SIG-M5 treated with dmso at 0.1 percent for 504 hours (cell line): ENCODE measurements around the gene IQGAP2.
"Not testable (repeated sequence)": the region's sequence is repeated elsewhere in the genome, so short reads cannot be mapped to it uniquely, and the experiment has no call there.

Source experiments
- DNase-seq: peaks from one replicate; lab custom pipeline; 2025; ENCODE audit not compliant: unreplicated experiment; lab: John Stamatoyannopoulos, UW

The IQGAP2 gene

GRCh38 chr5:76642390-76643040 is 239.4 kb downstream of the IQGAP2 start:
- no peak for DNase-seq

DNA sequence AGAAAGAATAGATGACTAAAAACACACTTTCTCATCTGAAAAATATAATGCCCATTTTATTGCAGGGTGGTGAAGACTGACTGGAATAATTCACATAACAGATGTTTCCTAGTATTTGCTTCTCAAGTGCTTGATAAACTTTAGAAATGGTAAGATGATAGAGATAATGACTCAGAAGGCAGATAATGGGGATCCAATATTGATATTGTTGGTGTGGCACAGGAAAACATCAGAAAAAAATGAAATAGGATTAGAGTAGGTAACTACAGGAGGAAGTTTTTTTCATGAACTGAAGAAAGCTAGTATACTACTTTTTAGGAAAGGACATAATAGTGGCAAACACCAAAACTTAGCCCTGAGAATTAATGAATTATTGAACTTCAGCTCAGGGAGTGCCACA is 240.3 kb downstream of the IQGAP2 start:
- no peak for DNase-seq

DNA sequence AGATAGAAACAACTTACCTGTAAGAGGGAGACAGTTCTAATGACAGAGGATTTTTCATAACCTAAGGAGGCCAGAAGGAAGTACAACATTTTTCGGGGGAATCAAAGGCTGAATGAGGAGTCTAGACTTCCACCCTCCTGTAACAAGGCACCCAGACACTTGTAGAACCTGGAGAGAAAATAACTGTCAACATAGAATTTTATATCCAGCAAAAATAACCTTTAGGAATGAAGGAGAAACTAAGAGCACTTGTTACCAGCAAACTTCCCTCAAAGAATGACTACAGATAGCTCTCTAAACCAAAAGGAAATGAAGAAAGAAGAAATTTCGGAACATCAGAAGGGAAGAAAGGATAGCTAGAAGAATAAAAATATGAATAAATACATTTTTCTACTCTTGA is 246.1 kb downstream of the IQGAP2 start:
- DNase-seq, result no peak

GRCh38 chr5:76652809-76653414 is 249.8 kb downstream of the IQGAP2 start:
- DNase-seq, result no peak

GRCh38 chr5:76657091-76657490 is 254.0 kb downstream of the IQGAP2 start:
- DNase-seq, result no peak

- DNase-seq, result no peak
Observed at GRCh38 chr5:76657683-76658311, 254.7 kb downstream of the IQGAP2 start.

- DNase-seq, result no peak
Observed at GRCh38 chr5:76660360-76660759, 257.3 kb downstream of the IQGAP2 start.

DNA sequence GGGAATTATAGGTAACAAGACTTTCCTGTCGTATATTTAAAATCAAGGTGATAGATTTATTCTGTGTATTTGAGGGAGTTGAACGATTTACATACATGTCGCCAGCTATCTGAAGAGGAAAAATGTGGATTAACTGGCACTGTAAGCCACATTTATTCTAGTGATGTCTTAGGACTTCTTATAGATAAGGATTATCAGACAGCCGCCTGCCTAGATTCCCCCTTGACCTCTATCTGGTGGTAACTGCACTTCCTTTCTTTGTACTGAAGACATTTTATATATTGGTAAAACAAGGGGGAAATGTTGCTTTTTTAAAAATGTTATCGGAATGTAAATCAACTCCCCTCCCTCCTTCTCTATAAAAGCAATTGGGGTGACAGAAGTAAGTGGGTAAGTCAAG is 259.4 kb downstream of the IQGAP2 start:
- no peak for DNase-seq

DNA sequence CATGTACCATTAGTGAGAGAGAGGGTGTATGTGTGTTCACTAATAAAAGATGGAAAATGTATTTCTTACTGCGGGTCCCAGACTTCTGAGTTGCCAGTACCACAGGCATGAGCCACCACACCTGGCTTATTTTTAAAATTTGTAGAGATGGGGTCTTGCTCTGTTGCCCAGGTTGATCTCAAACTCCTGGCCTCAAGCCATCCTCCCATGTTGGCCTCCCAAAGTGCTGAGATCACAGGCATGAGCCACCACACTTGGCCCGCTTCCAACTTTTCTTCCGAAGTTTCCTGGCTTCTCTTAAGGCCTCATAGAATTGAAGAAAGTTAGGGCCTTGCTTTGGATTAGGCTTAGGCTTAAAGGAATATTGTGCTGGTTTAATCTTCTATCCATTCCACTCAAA is 260.5 kb downstream of the IQGAP2 start:
- DNase-seq, result no peak

- DNase-seq, result no peak
Observed at GRCh38 chr5:76664079-76664478, 261.0 kb downstream of the IQGAP2 start.

- DNase-seq, result no peak
Observed at GRCh38 chr5:76667495-76667894, 264.4 kb downstream of the IQGAP2 start.

DNA sequence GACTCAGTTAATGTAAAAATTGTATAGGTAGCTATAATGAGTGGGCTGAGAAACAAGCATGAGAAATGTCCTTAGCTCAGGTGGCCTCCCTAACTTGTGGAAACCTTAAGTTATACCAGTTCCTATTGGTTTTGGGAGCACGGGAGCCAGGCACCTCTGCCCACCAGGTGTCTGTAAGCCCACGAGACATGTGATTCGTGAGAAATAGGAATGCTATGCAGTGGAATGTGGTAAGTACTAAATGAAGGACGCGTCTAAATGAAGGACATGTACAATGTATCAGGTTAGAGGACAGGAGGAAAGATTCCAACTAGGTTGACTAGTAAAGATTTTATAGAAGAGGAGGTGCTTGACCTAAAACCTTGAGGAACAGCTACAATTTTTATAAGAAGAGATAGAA is 266.2 kb downstream of the IQGAP2 start:
- DNase-seq, result no peak

DNA sequence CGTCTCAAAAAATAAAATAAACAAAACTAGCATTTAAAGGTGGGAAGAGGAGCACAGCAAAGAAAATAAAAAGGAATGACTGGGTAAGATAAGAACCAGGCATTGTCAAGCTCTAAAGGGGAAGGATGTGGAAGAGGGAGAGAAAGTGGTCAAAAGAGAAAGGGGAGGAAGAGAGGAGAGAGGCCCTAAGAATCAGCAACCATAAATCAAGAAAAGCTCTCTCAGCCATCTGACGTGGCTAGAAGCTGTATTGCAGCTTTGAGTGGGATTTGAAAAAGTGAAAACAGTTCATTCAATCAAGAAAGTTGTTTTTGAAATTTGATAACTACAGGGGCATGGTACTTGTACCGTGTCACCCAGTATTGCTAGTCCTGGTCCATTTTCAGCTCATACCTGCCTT is 267.4 kb downstream of the IQGAP2 start:
- DNase-seq, result no peak

- DNase-seq, result no peak
Observed at GRCh38 chr5:76672242-76672641, 269.2 kb downstream of the IQGAP2 start.

GRCh38 chr5:76673125-76673524 is 270.0 kb downstream of the IQGAP2 start:
- no peak for DNase-seq

- peak; percentile 7 for DNase-seq
Observed at GRCh38 chr5:76674330-76675066, 271.4 kb downstream of the IQGAP2 start.

DNA sequence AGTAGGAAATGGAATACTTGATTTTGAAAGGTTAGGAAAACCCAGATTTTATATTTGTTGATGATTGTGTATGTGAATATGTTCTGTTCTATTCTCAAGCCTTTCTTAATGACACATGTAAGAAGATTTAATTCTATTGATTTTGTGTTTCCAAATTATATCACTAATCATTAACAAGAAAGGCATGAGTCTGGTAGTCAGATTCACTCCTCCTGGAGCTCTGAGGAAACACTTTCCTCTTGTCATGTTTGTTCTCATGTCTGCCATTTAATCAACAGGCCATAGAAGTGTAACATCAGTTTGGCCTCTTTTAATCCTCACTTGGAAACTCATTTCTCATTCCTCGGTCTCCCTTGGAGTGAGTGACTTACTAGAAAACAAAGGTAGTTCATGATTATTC is 272.3 kb downstream of the IQGAP2 start:
- DNase-seq, result no peak

GRCh38 chr5:76677849-76678472 is 274.9 kb downstream of the IQGAP2 start:
- no peak for DNase-seq

GRCh38 chr5:76679231-76679630 is 276.1 kb downstream of the IQGAP2 start:
- no peak for DNase-seq

GRCh38 chr5:76680826-76681225 is 277.7 kb downstream of the IQGAP2 start:
- DNase-seq, result not testable (repeated sequence)

GRCh38 chr5:76681287-76681686 is 278.2 kb downstream of the IQGAP2 start:
- no peak for DNase-seq
